A549 (cell line): ENCODE measurements around the gene MMRN1. TPM values are rescaled to one million over a fixed set of nuclear protein-coding genes. Genes with fewer than 3 reads are reported as not detected.

Experiments used
- ATAC-seq, 2 experiments: fragments of 200-7000 bp in 1 of 2; fragments of >200 bp in 1 of 2; cut with Nextera tagmentation in 1 of 2; cut with Tn5 transposase in 1 of 2; 3 replicates each; pipeline versions ENCODE4 v1.8.0 to v1.9.1; 2018 to 2020; ENCODE audit warnings: mild to moderate bottlenecking in 1 of 2, moderate library complexity in 1 of 2
- CTCF ChIA-PET: fragments of 300-600 bp; sonication (Branson Sonifier 250); formaldehyde crosslinking; extraction: SDS; loops from one replicate; lab custom pipeline; 2021; ENCODE audit warnings: antibody characterized with exemption, inconsistent platforms; lab: Yijun Ruan, JAX
- POLR2A ChIA-PET: fragments of 350-600 bp; formaldehyde crosslinking; extraction: SDS; loops from one replicate; lab custom pipeline; 2021; ENCODE audit warnings: antibody characterized with exemption, inconsistent platforms; lab: Yijun Ruan, JAX
- DNase-seq, 2 experiments: peaks; one replicate each; pipeline versions ENCODE4 v3.0.0 to v3.0.0-alpha.2; 2011 to 2016; ENCODE audit warnings: low read depth in 1 of 2, low spot score in 1 of 2
- FAIRE-seq: peaks from 2 replicates; lab custom pipeline; 2011; peaks lifted over from hg19 to GRCh38; lab: Jason Lieb, UNC
- H3K27ac ChIP-seq, 2 experiments: fragments of >200 bp; sonication (Bioruptor Twin); formaldehyde crosslinking; 3 replicates each; pipeline ENCODE4 v1.5.1; 2016 to 2017
- H3K4me1 ChIP-seq: fragments of >200 bp; sonication (Bioruptor Twin); formaldehyde crosslinking; 3 replicates; pipeline ENCODE4 v1.6.1; 2016
- H3K4me2 ChIP-seq: fragments of >200 bp; sonication (Bioruptor Twin); formaldehyde crosslinking; 3 replicates; pipeline ENCODE4 v1.6.1; 2016
- H3K4me3 ChIP-seq: fragments of >200 bp; sonication (Bioruptor Twin); formaldehyde crosslinking; 3 replicates; pipeline ENCODE4 v1.5.1; 2016
- H3K9me3 ChIP-seq: fragments of >200 bp; sonication (Bioruptor Twin); formaldehyde crosslinking; 3 replicates; pipeline ENCODE4 v1.6.1; 2016
- BHLHE40 ChIP-seq: IDR thresholded peaks from 2 replicates; pipeline ENCODE4 v1.6.1; 2012; ENCODE audit warnings: low read depth, low read length, inconsistent platforms
- CBX8 ChIP-seq: fragments of 200-600 bp; sonication (generic); IDR thresholded peaks from 2 replicates; pipeline ENCODE4 v1.6.1; 2016
- ESRRA ChIP-seq: fragments of 150-350 bp; IDR thresholded peaks from 2 replicates; pipeline ENCODE4 v1.6.1; 2014; ENCODE audit warnings: mild to moderate bottlenecking, low read length, borderline replicate concordance
- FOSB ChIP-seq: fragments of 250-450 bp; sonication (Bioruptor Pico); IDR thresholded peaks from 2 replicates; pipeline ENCODE4 v1.5.0; 2020; ENCODE audit warnings: mild to moderate bottlenecking, moderate library complexity
- FOSL2 ChIP-seq, 2 experiments: fragments of 450-650 bp in 1 of 2; fragments of >200 bp in 1 of 2; sonication (Bioruptor Twin) in 1 of 2; formaldehyde crosslinking; IDR thresholded peaks; 2 replicates each; pipeline versions ENCODE4 v1.5.0 to v1.6.1; 2016 to 2020; ENCODE audit warnings: mild to moderate bottlenecking in 1 of 2, moderate library complexity in 1 of 2
- FOXS1 ChIP-seq: fragments of 250-450 bp; sonication (Bioruptor Pico); IDR thresholded peaks from 2 replicates; pipeline ENCODE4 v1.5.0; 2020; ENCODE audit warnings: mild to moderate bottlenecking, moderate library complexity
- GATA3 ChIP-seq: IDR thresholded peaks from 2 replicates; pipeline ENCODE4 v1.6.1; 2012; ENCODE audit warnings: borderline replicate concordance
- JUN ChIP-seq, 2 experiments: fragments of >200 bp; sonication (Bioruptor Twin); formaldehyde crosslinking; IDR thresholded peaks; 2 replicates in 1 of 2; 3 replicates in 1 of 2; pipeline ENCODE4 v1.6.1; 2016 to 2017
- KDM5A ChIP-seq: fragments of 200-600 bp; sonication (generic); IDR thresholded peaks from 2 replicates; pipeline ENCODE4 v1.6.1; 2016; ENCODE audit warnings: antibody characterized with exemption, mild to moderate bottlenecking
- NFE2L2 ChIP-seq: fragments of 150-350 bp; conservative IDR thresholded peaks from 2 replicates; pipeline ENCODE4 v1.6.1; 2014; ENCODE audit warnings: low read length
- NPAS2 ChIP-seq: fragments of 250-450 bp; sonication (Bioruptor Pico); IDR thresholded peaks from 2 replicates; pipeline ENCODE4 v1.8.0; 2022; ENCODE audit warnings: mild to moderate bottlenecking, moderate library complexity, borderline replicate concordance
- PHF8 ChIP-seq: fragments of 200-600 bp; sonication (generic); IDR thresholded peaks from 2 replicates; pipeline ENCODE4 v1.6.1; 2016; ENCODE audit warnings: low read depth, mild to moderate bottlenecking, antibody characterized with exemption, moderate library complexity, borderline replicate concordance
- ZNF302 ChIP-seq: fragments of 250-450 bp; sonication (Bioruptor Pico); IDR thresholded peaks from 2 replicates; pipeline ENCODE4 v1.9.0; 2021; ENCODE audit warnings: inconsistent platforms, mild to moderate bottlenecking, moderate library complexity
- WGBS: methylation state at CpG from one replicate; pipeline ENCODE4 v1.1.6; 2017; ENCODE audit errors: missing lambda C conversion rate; 5-methylcytosine and 5-hydroxymethylcytosine counted together
- polyA plus RNA-seq, 4 experiments: library from polyadenylated mRNA; depleted of rRNA in 3 of 4; stranded (reverse); fragments of >200 nt; fragmentation: RNase III in 1 of 4; extraction: RNeasy Plus Mini Kit Qiagen cat#74134 plus additional on column Dnase treatment in 1 of 4; gene quantifications; 2 replicates in 3 of 4; 3 replicates in 1 of 4; pipeline ENCODE4 v1.2.3, GENCODE V29; 2011 to 2017
- TF ChIP-seq, protein P1 (sequence below): fragments of 150-350 bp; IDR thresholded peaks from 2 replicates; pipeline ENCODE4 v1.6.1; 2014; ENCODE audit warnings: low read depth, mild to moderate bottlenecking, low read length
- TF ChIP-seq, protein P2 (sequence below): fragments of 250-450 bp; sonication (Bioruptor Pico); IDR thresholded peaks from 2 replicates; pipeline ENCODE4 v1.5.0; 2021; ENCODE audit warnings: mild to moderate bottlenecking, moderate library complexity, borderline replicate concordance
- TF ChIP-seq, protein P3 (sequence below): fragments of >200 bp; sonication (Bioruptor Twin); formaldehyde crosslinking; IDR thresholded peaks from 3 replicates; pipeline ENCODE4 v1.5.1; 2016
- TF ChIP-seq, protein P4 (sequence below): fragments of 200-600 bp; sonication (generic); IDR thresholded peaks from 2 replicates; pipeline ENCODE4 v1.6.1; 2016; ENCODE audit warnings: antibody characterized with exemption, mild to moderate bottlenecking, moderate library complexity

MMRN1 gene
- polyA plus RNA-seq, 2 of the 4 experiments (the other 2 are of a cell fraction): not detected

DNA sequence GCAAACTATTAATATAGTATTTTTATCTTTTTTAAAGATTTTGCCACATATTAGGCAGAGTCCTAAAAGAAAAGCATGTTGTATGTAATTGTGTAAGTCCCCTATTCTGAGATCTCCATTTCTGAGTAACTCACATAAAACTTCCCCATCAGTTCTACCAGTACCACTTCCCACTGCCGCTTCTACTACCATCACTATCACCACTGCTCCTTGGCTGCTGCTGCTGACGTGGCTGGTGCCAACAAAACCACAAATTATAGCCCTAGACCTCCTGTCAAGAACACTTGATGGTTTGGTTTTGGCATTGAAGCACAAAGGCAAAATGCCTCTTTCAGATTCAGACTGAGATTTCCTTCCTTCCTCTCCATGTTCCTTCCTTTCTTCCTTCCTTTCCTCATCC lies 106.4 kb downstream of the MMRN1 start:
- no peak for DNase-seq
- Histone ChIP-seq H3K4me1 (no peaks in the 10 kb centered on the region), H3K27ac (no peak overlapping the region), H3K4me2 (no peak overlapping the region), H3K4me3 (no peak overlapping the region), H3K9me3 (no peaks in the 10 kb centered on the region)
- WGBS: 4% methylated on average over 2 of the region's 2 CpGs
- FAIRE-seq: no peak
- ChIA-PET POLR2A (no interaction called here), CTCF (no interaction called here)
- TF ChIP-seq FOSL2 (IDR thresholded peaks at IDR 0.05) (no peak), FOSL2 (CRISPR knock-in tag; IDR thresholded peaks at IDR 0.05) (no peak)
- no peak for ATAC-seq

DNA sequence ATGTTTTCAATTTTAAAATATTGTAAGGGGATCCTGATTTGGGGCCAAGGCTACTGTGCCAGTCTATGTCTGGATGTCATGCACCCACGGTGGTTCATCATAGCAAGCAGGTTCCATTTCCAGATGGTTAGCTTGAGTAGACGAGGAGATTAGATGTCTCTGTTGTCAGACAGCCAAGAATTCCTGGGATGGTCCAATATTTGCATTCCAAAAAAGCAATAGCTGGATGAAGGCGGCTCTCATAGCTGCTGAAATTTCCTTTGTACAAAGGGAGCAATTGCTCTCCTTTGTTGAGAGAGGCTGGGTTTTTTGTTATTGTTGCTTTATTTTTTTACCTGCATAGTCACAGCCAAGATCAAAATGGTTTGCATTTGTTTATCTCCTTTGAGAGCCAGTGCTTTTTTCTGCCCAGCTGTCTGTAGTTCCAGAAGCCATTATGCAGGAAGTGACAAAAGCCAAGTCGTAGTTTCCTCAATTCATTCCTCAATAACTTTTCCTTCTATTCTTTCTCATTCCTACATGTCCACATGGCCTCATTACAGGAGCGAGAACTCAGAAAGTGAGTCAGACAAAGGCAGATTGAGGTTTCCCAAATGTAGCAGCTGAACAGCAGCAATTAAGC lies 107.9 kb downstream of the MMRN1 start:
- no peak overlapping the region for H3K4me3 ChIP-seq
- no peak for DNase-seq
- H3K4me2 ChIP-seq: no peak overlapping the region
- POLR2A ChIA-PET: no interaction called here
- 20% methylated on average over 5 of the region's 5 CpGs for WGBS
- H3K9me3 ChIP-seq: no peaks in the 10 kb centered on the region
- FAIRE-seq: no peak
- TF ChIP-seq, protein P1, sequence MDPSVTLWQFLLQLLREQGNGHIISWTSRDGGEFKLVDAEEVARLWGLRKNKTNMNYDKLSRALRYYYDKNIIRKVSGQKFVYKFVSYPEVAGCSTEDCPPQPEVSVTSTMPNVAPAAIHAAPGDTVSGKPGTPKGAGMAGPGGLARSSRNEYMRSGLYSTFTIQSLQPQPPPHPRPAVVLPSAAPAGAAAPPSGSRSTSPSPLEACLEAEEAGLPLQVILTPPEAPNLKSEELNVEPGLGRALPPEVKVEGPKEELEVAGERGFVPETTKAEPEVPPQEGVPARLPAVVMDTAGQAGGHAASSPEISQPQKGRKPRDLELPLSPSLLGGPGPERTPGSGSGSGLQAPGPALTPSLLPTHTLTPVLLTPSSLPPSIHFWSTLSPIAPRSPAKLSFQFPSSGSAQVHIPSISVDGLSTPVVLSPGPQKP: no peak
- TF ChIP-seq FOSL2 (IDR thresholded peaks at IDR 0.05) (no peak), FOSL2 (CRISPR knock-in tag; IDR thresholded peaks at IDR 0.05) (no peak), ESRRA (no peak), ZNF302 (CRISPR knock-in tag) (no peak), FOXS1 (no peak), PHF8 (no peak), CBX8 (no peak), JUN (IDR thresholded peaks at IDR 0.05) (no peak), KDM5A (no peak), NPAS2 (CRISPR knock-in tag) (no peak), FOSB (CRISPR knock-in tag) (no peak), GATA3 (no peak), NFE2L2 (no peak), BHLHE40 (no peak)
- TF ChIP-seq, protein P2, sequence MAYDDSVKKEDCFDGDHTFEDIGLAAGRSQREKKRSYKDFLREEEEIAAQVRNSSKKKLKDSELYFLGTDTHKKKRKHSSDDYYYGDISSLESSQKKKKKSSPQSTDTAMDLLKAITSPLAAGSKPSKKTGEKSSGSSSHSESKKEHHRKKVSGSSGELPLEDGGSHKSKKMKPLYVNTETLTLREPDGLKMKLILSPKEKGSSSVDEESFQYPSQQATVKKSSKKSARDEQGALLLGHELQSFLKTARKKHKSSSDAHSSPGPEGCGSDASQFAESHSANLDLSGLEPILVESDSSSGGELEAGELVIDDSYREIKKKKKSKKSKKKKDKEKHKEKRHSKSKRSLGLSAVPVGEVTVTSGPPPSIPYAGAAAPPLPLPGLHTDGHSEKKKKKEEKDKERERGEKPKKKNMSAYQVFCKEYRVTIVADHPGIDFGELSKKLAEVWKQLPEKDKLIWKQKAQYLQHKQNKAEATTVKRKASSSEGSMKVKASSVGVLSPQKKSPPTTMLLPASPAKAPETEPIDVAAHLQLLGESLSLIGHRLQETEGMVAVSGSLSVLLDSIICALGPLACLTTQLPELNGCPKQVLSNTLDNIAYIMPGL (CRISPR knock-in tag): no peak
- TF ChIP-seq, protein P3, sequence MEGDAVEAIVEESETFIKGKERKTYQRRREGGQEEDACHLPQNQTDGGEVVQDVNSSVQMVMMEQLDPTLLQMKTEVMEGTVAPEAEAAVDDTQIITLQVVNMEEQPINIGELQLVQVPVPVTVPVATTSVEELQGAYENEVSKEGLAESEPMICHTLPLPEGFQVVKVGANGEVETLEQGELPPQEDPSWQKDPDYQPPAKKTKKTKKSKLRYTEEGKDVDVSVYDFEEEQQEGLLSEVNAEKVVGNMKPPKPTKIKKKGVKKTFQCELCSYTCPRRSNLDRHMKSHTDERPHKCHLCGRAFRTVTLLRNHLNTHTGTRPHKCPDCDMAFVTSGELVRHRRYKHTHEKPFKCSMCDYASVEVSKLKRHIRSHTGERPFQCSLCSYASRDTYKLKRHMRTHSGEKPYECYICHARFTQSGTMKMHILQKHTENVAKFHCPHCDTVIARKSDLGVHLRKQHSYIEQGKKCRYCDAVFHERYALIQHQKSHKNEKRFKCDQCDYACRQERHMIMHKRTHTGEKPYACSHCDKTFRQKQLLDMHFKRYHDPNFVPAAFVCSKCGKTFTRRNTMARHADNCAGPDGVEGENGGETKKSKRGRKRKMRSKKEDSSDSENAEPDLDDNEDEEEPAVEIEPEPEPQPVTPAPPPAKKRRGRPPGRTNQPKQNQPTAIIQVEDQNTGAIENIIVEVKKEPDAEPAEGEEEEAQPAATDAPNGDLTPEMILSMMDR: no peak
- TF ChIP-seq, protein P4, sequence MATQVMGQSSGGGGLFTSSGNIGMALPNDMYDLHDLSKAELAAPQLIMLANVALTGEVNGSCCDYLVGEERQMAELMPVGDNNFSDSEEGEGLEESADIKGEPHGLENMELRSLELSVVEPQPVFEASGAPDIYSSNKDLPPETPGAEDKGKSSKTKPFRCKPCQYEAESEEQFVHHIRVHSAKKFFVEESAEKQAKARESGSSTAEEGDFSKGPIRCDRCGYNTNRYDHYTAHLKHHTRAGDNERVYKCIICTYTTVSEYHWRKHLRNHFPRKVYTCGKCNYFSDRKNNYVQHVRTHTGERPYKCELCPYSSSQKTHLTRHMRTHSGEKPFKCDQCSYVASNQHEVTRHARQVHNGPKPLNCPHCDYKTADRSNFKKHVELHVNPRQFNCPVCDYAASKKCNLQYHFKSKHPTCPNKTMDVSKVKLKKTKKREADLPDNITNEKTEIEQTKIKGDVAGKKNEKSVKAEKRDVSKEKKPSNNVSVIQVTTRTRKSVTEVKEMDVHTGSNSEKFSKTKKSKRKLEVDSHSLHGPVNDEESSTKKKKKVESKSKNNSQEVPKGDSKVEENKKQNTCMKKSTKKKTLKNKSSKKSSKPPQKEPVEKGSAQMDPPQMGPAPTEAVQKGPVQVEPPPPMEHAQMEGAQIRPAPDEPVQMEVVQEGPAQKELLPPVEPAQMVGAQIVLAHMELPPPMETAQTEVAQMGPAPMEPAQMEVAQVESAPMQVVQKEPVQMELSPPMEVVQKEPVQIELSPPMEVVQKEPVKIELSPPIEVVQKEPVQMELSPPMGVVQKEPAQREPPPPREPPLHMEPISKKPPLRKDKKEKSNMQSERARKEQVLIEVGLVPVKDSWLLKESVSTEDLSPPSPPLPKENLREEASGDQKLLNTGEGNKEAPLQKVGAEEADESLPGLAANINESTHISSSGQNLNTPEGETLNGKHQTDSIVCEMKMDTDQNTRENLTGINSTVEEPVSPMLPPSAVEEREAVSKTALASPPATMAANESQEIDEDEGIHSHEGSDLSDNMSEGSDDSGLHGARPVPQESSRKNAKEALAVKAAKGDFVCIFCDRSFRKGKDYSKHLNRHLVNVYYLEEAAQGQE: no peak
- TF ChIP-seq, all 56 proteins: peak for 0
- H3K27ac ChIP-seq: no peak overlapping the region
- CTCF ChIA-PET: no interaction called here
- no peaks in the 10 kb centered on the region for H3K4me1 ChIP-seq
- no peak for ATAC-seq

Other genes with a start within 250 kb of the MMRN1 start
- 0.37 and 0.48 TPM in 2 replicates for gene SNCA, start 57.7 kb upstream of the MMRN1 start, polyA plus RNA-seq (2011; rRNA removed)
- gene SNCA, start 57.7 kb upstream of the MMRN1 start, polyA plus RNA-seq (2017; fragmentation: RNase III; extraction: RNeasy Plus Mini Kit Qiagen cat#74134 plus additional on column Dnase treatment): 0.13 TPM in 1 of 3 replicates, not detected in the others
- 0.06 TPM in 1 of 2 replicates, not detected in the other for gene CCSER1, start 232.5 kb downstream of the MMRN1 start, polyA plus RNA-seq (2011; rRNA removed)
- not detected in 3 replicates for gene CCSER1, start 232.5 kb downstream of the MMRN1 start, polyA plus RNA-seq (2017; fragmentation: RNase III; extraction: RNeasy Plus Mini Kit Qiagen cat#74134 plus additional on column Dnase treatment)